Retinal pigment epithelial cell (primary cell): ENCODE results near the gene PSD4.

Source experiments
- DNase-seq: peaks from one replicate; pipeline ENCODE4 v3.0.0-alpha.2; 2010; ENCODE audit warnings: low read depth
- H3K4me3 ChIP-seq: 2 replicates; pipeline ENCODE4 v1.5.1; 2011; ENCODE audit warnings: mild to moderate bottlenecking, low read length, control low read depth, moderate library complexity
- CTCF ChIP-seq: conservative IDR thresholded peaks from 2 replicates; pipeline ENCODE4 v1.5.1; 2011; ENCODE audit warnings: low read depth, low read length, control low read depth, inconsistent platforms

The PSD4 gene

GRCh38 chr2:113136828-113137775, 36.7 kb upstream of the PSD4 start:
- no peak for DNase-seq
- TF ChIP-seq CTCF, result peak; percentile 70

DNA sequence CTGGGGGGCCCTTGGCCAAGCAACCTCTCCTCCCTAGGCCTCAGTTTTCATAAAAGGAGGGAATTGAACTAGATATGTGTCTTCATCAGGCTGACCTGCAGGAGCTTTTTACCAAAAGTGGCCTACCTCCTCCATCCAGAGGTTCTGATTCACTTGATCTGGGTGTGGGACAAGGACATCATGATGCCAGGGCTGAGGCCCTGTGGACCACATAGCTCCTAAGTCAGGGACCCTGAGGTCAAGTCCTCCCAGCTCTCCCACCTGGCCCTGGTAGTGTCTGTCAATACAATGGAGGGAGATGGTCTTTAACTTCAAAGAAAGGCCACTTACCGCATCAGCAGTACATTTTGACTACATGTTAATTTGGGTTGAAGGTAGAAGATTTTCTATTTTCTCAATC, 35.9 kb upstream of the PSD4 start:
- no peak for TF ChIP-seq CTCF
- DNase-seq, result no peak
- no peak overlapping the region for H3K4me3 ChIP-seq

More at GRCh38 chr2:113136828-113137775, 36.7 kb upstream of the PSD4 start:
- no peak overlapping the region for H3K4me3 ChIP-seq

DNA sequence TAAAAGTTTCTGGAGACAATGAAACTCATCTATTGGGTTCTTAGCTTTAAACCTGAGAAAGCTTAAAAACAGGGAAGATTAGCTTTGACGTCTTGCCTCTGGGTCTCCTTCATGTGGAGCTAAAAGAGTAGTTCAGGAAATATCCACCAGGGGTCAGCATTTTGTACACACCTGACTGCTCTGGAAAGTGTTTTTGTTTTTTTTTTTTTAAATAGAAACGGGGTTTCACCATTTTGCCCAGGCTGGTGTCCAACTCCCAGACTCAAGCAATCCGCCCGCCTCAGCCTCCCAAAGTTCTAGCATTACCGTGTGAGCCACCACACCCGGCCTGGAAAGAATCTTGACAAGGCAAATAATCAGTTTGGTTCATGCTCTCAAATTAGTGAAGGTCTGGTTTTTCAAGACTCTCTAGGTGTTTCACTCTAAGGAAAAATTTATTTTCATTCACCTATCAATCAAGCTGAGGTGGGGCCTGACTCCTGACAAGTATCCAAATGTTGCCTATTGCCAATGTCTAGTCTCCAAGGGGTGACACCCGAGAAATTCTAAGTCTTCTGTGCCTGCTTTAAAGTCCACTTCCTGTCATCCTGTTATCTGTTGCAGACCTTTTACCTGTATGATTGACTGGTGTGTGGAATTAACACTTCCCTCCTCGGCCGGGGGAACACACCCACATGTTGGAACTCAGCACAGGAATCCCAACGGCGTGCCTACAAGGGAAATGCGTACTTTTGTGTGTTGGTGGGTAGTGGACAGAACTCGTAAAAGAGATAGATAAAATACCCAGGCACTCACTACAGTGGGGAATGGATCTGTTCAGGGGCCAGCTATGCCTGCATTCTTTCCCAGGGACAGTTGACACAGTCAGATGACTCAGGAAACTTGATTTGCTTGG, 35.1 kb upstream of the PSD4 start:
- TF ChIP-seq CTCF, result peak; percentile 79
- DNase-seq, result peak; percentile 19
- H3K4me3 ChIP-seq, result no peak overlapping the region

GRCh38 chr2:113141451-113141850, 32.3 kb upstream of the PSD4 start:
- no peak for DNase-seq
- no peak for TF ChIP-seq CTCF
- no peak overlapping the region for H3K4me3 ChIP-seq

DNA sequence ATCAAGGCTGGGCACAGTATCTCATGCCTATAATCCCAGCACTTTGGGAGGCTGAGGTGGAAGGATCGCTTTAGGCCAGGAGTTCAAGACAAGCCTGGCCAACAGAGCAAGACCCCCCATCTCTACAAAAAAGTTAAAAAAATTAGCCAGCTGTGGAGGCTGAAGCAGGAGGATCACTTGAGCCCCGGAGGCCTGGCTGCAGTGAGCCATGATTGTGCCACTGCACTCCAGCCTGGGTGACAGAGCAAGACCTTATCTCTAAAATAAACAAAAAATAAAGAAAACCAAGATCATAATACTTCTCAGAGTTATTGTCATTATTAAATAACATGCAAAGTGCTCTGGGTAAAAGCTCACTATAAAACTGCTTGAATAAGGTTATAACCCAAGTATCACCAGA, 31.5 kb upstream of the PSD4 start:
- no peak overlapping the region for H3K4me3 ChIP-seq
- DNase-seq, result no peak
- no peak for TF ChIP-seq CTCF

DNA sequence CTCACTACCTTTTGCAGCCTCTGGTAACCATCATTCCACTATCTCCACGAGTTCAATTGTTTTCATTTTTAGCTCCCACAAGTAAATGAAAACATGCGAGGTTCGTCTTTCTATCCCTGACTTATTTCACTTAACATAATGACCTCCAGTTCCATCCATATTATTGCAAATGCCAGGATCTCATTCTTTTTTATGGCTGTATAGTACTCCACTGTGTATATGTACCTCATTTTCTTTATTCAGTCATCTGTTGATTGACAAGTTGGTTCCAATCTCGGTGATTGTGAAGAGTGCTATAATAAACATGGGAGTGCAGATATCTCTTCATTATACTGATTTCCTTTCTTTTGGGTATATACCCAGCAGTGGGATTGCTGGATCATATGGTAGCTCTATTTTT, 29.5 kb upstream of the PSD4 start:
- DNase-seq, result no peak
- no peak overlapping the region for H3K4me3 ChIP-seq

More for the DNA sequence above, 29.5 kb upstream of the PSD4 start:
- TF ChIP-seq CTCF, result no peak
